ENCODE data around the gene C11orf91.
"Not testable (repeated sequence)": the region's sequence is repeated elsewhere in the genome, so short reads cannot be mapped to it uniquely, and the experiment has no call there.

Gene C11orf91

GRCh38 chr11:33695051-33695566 is 5.5 kb downstream of the C11orf91 start:
- DNase-seq = no peak

DNA sequence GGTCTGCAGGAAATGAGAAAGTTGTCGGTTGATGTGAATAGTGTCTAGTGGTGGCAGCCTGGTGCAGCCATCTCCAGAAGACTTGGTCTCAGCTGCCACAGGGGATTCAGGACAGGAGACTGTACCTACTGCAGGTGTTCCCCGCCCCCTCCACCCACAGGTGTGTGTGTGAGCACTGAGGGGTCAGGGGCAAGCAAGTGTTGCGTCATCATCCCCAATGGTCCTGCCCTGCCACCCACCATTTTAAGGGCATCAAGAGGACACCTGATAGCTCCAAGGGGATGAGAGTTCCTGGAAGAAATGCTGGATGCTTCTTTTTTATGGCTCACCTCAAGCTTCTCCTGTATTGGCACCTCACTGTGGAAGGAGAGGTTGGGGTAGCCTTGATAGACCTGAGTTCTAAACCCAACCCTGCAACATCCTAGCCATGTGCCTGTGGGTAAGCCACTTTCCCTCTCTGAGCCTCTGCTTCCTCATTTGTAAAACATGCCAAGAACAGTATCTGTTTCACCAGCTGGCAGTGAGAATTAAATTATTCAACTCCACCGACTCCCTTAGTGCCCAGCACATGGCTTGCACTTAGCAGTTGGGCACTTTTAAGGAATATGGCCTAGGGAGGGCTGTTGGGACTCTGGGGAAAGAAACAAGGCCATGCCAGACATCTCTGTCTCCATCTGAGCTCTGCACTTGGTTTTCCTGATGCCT is 6.1 kb downstream of the C11orf91 start:
- DNase-seq = peak; percentile 59

- no peak for DNase-seq
Measured at GRCh38 chr11:33692541-33692940, 8.1 kb downstream of the C11orf91 start.

DNA sequence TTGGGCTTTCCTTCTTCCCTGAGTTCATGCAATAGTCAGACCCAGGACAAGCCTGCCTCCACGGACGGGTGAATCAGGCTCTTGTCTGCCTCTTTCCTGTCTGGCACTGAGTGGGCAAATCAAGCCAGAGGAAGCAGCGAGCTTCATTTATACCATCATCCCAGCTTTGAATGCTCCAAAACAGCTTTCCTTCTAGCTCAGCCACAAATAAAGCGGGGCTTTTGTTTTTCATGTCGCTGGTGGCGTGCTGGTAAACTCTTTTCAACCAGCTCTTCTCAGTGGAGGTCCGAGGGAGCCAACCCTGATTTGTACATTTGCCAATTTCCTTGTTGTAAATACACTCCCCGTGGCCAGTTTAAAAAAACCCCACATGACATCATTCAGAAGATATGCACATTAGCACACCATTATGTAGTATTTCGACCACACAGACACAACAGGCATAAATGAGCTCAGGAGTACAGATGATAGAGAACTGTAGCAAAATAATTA is 8.6 kb downstream of the C11orf91 start:
- peak; percentile 24 for DNase-seq

DNA sequence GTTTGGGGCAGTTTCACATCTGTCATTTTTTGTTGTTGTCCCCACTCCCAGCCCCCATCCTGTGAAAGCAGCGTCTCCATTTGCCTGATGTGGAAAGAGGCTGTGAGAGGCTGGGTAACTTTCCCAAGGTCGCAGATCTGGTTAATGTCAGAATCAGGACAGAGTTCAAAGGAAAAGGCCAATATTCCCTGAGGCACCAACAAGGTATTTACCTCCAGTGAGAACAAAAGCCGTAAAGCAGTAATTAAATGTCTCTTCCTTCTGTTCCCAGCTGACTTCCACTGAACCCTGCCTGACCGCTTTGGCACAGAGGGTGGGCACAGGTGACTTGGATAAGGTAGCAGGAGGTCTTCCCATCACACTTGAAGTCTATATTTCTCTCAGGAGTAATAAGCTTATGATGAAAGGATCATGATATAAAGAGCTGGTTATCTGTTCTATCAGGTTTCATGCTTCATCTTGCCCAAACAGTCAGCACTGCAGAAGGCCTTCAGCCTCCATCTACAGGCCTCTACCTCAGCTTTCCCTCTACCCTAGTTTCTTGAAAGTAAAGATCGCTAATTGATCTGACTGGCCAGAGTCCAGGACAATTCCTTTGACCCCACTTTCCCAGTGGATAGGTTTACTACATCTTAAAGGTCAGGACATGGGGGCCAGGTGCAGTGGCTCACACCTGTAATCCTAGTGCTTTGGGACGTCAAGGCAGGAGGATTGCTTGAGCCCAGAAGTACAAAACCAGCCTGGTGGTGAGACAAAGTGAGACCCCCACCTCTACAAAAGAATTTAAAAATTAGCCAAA is 9.4 kb downstream of the C11orf91 start:
- DNase-seq = no peak

- DNase-seq = no peak
Measured at GRCh38 chr11:33690290-33691065, 10.1 kb downstream of the C11orf91 start.

GRCh38 chr11:33689501-33689900 is 11.1 kb downstream of the C11orf91 start:
- no peak for DNase-seq

GRCh38 chr11:33689085-33689484 is 11.5 kb downstream of the C11orf91 start:
- DNase-seq = no peak

GRCh38 chr11:33687733-33688479 is 12.7 kb downstream of the C11orf91 start:
- DNase-seq = no peak

- no peak for DNase-seq
Measured at GRCh38 chr11:33685082-33685481, 15.5 kb downstream of the C11orf91 start.

- no peak for DNase-seq
Measured at GRCh38 chr11:33684003-33684706, 16.5 kb downstream of the C11orf91 start.

DNA sequence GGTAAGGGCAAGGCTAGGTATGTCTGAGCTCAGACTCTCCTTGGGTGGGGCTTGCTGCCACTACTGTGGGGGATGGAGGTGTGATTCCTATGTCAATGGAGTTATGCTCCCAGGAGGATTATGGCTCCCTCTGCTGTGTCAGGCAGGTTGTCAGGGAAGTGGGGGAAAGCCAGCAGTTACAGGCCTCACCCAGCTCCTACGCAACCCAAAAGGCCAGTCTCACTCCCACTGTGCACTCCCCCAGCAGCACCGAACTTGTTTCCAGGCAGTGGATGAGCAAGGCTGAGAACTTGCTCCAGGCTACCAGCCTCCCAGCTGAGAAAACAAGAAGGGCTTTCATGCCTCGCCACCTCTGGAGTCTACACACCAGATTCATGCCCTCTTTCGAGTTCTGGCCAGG is 18.2 kb downstream of the C11orf91 start:
- no peak for DNase-seq

- DNase-seq = no peak
Measured at GRCh38 chr11:33682019-33682418, 18.6 kb downstream of the C11orf91 start.

GRCh38 chr11:33678616-33679015 is 22.0 kb downstream of the C11orf91 start:
- DNase-seq = not testable (repeated sequence)

GRCh38 chr11:33674035-33674814 is 26.4 kb downstream of the C11orf91 start:
- DNase-seq = no peak

- no peak for DNase-seq
Measured at GRCh38 chr11:33672273-33672672, 28.4 kb downstream of the C11orf91 start.

GRCh38 chr11:33670250-33671011 is 30.2 kb downstream of the C11orf91 start:
- DNase-seq = no peak

DNA sequence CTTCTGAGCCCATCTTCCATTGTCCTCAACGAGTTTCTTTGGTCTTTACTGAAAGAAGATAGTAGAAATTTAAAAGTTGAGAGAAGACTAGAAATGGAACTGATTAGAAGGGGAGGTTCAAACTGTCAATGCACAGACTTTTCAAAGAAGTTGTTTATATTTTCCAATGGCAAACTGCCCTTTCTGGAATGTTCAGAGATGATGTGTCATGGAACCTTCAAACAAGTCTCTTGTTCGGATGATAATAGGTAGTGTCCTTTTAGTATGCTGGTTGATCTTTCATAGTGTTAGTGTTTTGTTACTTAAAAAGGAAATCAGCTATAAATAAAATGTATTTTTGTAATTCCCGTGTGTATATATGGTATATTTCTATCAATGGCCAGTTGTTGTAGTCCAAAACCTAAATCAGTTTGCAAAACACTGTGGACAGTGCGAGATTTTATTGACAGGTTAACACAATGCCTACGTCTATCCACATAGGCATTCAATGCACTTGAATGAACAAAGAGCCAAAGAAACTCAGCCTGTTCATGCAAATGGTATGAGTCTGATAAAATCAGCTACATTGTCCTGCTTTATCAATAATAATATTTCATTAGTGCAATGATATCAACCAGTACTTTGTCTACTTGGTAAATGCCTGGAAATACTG is 30.9 kb downstream of the C11orf91 start:
- no peak for DNase-seq

- no peak for DNase-seq
Measured at GRCh38 chr11:33668951-33669596, 31.6 kb downstream of the C11orf91 start.

Measured in DMS 273 treated with DMSO at 0.1 percent for 48 hours (cell line).